HG03064 (cell line): ENCODE measurements around the gene PDE4C.

ENCODE experiments used
- ATAC-seq: cut with Tn5 transposase; IDR thresholded peaks from one replicate; pipeline ENCODE4 v1.9.1; 2021; ENCODE audit warnings: low read depth; ENCODE audit not compliant: unreplicated experiment

Gene PDE4C

GRCh38 chr19:18203408-18203862 is 22.8 kb downstream of the PDE4C start:
- ATAC-seq, result peak; percentile 4

- no peak for ATAC-seq
Observed at GRCh38 chr19:18202778-18203407, 23.3 kb downstream of the PDE4C start.

DNA sequence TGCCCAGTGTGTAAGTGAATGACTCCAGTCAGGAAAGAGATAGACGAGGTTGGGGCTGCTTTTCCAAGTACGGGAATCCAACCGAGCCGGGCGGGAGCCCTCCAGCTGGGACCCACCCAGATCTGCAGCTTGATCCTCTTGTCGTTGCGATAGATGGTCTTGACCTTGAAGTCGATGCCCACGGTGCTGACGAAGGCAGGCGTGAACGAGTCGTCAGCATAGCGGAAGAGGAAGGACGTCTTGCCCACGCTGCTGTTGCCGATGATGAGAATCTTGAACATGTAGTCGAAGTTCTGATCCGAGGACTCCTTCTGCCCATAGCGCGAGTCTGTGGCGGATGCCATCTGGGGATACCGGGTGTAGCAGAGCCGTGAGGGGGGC is 23.9 kb downstream of the PDE4C start:
- no peak for ATAC-seq

DNA sequence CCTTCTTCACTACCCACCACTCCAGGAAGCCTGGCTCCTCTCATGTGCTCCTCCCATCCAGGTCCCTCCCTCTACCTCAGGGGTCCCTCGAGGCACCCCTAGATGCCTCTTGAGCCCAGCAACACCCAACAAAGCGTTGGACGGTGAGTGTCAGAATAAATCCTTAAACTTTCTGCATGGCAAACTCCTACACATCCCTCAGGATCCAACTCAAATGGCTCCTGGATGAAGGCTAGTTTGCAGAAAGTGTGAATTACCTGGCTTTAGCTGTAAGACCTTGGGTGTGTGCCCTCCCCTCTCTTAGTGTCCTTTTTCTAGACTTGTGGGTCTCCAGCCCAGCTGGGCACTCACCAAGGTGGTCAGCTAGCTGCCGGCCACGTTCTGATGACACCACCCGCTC is 27.9 kb downstream of the PDE4C start:
- ATAC-seq, result no peak

- ATAC-seq, result no peak
Observed at GRCh38 chr19:18197941-18198340, 28.3 kb downstream of the PDE4C start.

DNA sequence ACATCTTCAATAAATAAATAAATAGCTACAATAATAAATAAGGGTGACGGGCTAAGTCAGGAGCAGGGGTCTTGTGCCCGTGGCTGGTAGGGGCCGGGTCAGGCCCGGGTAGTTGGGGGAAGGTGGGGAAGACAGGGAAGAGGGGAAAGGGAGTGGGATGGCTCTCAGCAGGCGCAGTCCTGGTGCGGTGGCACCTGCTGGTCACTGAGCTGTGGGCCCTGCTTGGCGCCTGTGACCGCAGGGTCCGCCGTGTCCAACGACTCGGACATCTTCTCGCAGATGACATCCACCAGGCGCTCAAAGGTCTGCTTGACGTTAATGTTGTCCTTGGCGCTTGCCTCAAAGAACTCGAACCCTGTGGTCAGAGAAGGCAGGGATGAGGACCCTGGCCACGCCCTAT is 28.9 kb downstream of the PDE4C start:
- no peak for ATAC-seq

GRCh38 chr19:18196511-18196845 is 29.8 kb downstream of the PDE4C start:
- ATAC-seq, result no peak

DNA sequence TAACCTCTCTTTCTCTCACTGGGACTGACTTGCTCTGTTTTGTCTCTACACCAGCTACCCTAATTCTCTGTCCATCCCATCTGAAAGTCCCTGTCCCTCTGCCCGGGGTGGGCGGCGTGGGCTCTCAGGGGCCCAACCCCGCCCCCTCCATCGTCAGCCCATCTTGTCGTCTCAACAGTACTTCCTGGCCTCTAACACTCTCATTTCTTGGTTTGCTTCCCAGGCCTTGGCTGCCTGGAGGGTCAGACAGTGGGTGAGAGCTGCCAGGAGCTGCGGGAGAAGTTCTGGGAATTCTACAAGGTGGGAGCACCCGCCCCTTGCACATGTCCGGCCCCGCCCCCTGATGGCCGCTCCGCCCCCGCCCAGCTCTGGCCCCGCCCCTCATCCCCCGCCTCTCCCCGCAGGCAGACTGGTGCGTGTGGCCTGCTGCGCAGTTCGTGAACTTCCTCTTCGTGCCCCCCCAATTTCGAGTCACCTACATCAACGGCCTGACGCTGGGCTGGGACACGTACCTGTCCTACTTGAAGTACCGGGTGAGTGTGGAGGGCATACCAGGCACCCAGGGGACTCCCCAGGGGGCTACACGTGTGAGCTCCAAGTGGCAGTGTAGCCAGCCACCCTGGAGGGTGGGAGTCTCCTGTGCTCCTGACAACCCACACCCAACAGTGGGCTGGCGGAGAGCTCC is 31.5 kb downstream of the PDE4C start:
- no peak for ATAC-seq

- ATAC-seq, result no peak
Observed at GRCh38 chr19:18194181-18194530, 32.1 kb downstream of the PDE4C start.

- peak; percentile 14 for ATAC-seq
Observed at GRCh38 chr19:18193388-18194180, 32.7 kb downstream of the PDE4C start.

- peak; percentile 71 for ATAC-seq
Observed at GRCh38 chr19:18192673-18193387, 33.4 kb downstream of the PDE4C start, which contains the start of gene MPV17L2. MPV17L2 (plus strand) TSS chr19:18193218; CDS start chr19:18193282, 64 bp downstream.

- ATAC-seq, result no peak
Observed at GRCh38 chr19:18191640-18192062, 34.6 kb downstream of the PDE4C start.

DNA sequence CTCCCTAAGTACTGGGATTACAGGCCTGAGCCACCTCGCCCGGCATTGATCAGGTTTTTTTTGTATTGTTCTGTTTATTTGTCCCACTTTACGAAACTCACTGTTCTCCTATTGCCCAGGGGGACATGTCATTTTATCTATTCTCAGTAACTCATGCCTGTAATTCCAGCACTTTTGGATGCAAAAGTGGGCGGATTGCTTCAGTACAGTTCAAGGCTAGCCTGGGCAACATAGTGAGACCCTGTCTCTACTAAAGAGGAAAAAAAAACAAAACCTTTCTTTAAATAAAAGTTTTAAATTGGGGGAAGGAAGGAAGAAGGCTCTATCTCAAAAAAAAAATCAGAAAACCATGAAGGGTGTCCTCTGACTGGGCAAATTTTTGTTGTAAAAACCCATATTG is 36.0 kb downstream of the PDE4C start:
- ATAC-seq, result no peak

DNA sequence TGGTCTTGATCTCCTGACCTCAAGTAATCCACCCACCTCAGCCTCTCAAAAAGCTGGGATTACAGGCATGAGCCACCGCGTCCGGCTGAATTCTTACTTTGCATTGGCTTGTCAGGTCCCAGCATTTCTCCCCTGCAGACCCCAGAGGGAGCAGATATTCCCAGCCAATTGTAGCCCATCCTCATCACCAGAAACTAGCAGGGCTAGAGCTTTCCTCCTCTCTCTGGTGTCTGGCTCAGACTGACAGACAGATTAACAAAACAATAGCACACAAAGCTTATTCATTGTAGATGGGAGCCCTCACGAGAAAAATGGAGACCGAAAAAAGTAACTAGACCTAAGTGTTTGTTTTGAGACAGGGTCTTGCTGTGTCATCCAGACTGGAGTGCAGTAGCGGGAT is 40.7 kb downstream of the PDE4C start:
- ATAC-seq, result no peak

DNA sequence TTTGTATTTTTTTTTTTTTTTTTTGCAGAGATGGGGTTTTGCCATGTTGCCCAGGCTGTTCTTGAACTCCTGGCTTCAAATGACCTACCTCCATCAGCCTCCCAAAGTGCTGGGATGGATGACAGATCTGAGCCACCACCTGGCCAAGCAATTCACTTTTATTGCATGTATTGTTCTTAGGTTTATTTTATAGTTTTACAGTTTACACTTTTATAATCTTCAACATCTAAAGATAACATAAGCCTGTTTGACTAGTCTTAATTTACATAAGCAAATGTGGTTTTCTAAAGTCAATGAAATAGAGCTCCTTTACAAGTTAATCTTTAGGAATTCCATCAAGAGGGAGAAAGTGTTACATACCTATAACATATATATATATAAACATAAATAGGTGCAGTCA is 42.7 kb downstream of the PDE4C start:
- ATAC-seq, result no peak

- ATAC-seq, result no peak
Observed at GRCh38 chr19:18179957-18180356, 46.3 kb downstream of the PDE4C start.

DNA sequence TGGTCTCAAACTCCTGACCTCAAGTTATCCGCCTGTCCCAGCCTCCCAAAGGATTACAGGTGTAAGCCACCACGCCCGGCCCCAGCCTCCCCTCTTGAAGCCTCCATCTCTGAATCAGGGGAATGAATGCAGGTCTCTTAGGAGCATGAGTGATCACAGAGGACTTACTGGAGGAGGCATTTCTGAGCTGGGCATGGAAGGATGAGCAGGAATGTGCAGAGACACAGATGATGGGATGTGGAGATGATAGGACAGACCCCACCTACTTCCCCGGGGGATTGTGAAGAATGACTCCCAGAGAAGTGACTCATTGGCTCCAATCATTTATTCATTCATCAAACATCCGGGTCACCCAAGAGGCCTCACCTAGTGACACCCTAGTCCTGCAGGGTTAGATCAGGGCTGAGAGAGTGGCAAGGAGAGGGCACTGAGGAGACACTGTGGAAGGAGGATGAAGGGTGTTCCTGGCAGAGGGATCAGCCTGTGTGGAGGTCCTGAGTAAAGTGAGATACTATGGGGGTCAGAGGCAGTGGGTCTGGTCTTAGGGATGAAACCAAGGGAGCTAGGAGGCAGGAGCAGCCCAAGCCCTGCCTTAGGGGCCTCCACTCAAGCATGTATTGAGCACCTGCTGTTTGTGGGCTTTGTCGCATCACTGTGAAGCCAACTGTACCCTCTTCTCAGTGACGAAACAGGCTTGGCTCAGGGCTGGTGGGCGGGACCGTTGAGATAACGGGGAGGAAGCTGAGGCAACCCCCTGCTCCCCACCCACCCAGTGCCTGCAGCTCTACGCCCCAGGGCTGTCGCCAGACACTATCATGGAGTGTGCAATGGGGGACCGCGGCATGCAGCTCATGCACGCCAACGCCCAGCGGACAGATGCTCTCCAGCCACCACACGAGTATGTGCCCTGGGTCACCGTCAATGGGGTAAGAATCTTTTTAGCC is 49.6 kb downstream of the PDE4C start:
- ATAC-seq, result no peak

DNA sequence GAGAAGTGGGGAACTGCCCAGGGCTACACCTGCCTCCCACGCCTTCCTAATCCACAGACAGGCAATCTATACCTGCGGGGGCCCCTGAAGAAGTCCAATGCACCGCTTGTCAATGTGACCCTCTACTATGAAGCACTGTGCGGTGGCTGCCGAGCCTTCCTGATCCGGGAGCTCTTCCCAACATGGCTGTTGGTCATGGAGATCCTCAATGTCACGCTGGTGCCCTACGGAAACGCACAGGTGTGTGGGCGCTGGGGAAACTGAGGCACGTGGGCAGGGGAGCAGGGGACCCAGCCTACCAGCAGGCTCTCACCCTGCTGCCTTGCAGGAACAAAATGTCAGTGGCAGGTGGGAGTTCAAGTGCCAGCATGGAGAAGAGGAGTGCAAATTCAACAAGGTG is 51.3 kb downstream of the PDE4C start:
- ATAC-seq, result no peak
